H1 (cell line): ENCODE measurements around the gene PRKCZ.

Experiments
- EP300 ChIP-seq, 2 experiments: IDR thresholded peaks; 1 replicate in 1 of 2; 2 replicates in 1 of 2; pipeline ENCODE4 v1.6.1; 2011 to 2012; ENCODE audit warnings: low read depth in 2 of 2, low read length in 2 of 2, mild to moderate bottlenecking in 2 of 2, borderline replicate concordance in 1 of 2, inconsistent platforms in 1 of 2, moderate library complexity in 1 of 2
- EZH2 ChIP-seq: fragments of 200-600 bp; sonication (generic); IDR thresholded peaks from 2 replicates; pipeline ENCODE4 v1.7.1; 2012; ENCODE audit warnings: low read depth, mild to moderate bottlenecking, moderate library complexity, low read length, inconsistent platforms; ENCODE audit not compliant: severe bottlenecking
- GABPA ChIP-seq: IDR thresholded peaks from 2 replicates; pipeline ENCODE4 v1.6.1; 2011; ENCODE audit warnings: mild to moderate bottlenecking, low read length, moderate library complexity, borderline replicate concordance; ENCODE audit not compliant: insufficient read depth
- KDM4A ChIP-seq: IDR thresholded peaks from one replicate; pipeline ENCODE4 v1.7.1; 2012; ENCODE audit warnings: low read depth, mild to moderate bottlenecking, moderate library complexity, low read length, inconsistent platforms; ENCODE audit not compliant: severe bottlenecking
- KDM5A ChIP-seq: fragments of 200-600 bp; IDR thresholded peaks from 2 replicates; pipeline ENCODE4 v1.7.1; 2012; ENCODE audit warnings: mild to moderate bottlenecking, low read length, inconsistent platforms, mixed read lengths
- POLR2AphosphoS5 ChIP-seq: IDR thresholded peaks from 2 replicates; pipeline ENCODE4 v1.6.1; 2011; ENCODE audit warnings: low read depth, low read length
- RFX5 ChIP-seq: IDR thresholded peaks from 2 replicates; pipeline ENCODE4 v1.6.1; 2011; ENCODE audit warnings: low read depth, low read length, improper control_type of control experiment, borderline replicate concordance
- TAF7 ChIP-seq: optimal IDR thresholded peaks from 2 replicates; pipeline ENCODE3; 2011; ENCODE audit warnings: low read depth, mild to moderate bottlenecking, inconsistent platforms, low read length, moderate library complexity, borderline replicate concordance
- TF ChIP-seq, protein P1 (sequence below), 3 experiments: IDR thresholded peaks; 1 replicate in 2 of 3; 2 replicates in 1 of 3; pipeline versions ENCODE4 v1.5.1 to v1.6.1; 2011; ENCODE audit warnings: low read length in 3 of 3, mild to moderate bottlenecking in 3 of 3, inconsistent platforms in 2 of 3, low read depth in 1 of 3, moderate library complexity in 1 of 3; ENCODE audit not compliant: insufficient read depth in 1 of 3; ENCODE audit errors: control extremely low read depth in 1 of 3

DNA sequence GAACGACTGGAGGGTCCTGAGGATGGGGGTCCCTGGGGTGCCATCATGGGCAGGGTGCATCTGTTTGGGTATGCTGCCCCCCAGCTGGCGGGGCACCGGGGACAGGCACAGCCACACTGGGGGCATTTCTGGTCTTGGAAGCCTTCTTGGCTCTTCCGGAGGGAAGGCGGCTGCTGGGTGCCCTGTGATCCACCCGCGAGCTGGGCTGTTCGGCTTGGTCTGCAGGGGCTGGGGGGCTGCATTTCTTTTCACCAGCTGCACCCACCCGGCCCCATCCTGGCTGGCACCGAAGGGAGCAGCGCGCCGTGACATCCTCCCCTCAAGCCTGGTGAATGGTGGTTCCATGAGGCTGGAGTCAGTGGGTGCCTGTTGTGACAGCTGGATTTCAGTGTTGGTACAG, 132.2 kb downstream of the PRKCZ start:
- TF ChIP-seq GABPA, result no peak
- TF ChIP-seq, protein P1, sequence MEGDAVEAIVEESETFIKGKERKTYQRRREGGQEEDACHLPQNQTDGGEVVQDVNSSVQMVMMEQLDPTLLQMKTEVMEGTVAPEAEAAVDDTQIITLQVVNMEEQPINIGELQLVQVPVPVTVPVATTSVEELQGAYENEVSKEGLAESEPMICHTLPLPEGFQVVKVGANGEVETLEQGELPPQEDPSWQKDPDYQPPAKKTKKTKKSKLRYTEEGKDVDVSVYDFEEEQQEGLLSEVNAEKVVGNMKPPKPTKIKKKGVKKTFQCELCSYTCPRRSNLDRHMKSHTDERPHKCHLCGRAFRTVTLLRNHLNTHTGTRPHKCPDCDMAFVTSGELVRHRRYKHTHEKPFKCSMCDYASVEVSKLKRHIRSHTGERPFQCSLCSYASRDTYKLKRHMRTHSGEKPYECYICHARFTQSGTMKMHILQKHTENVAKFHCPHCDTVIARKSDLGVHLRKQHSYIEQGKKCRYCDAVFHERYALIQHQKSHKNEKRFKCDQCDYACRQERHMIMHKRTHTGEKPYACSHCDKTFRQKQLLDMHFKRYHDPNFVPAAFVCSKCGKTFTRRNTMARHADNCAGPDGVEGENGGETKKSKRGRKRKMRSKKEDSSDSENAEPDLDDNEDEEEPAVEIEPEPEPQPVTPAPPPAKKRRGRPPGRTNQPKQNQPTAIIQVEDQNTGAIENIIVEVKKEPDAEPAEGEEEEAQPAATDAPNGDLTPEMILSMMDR (IDR thresholded peaks at IDR 0.05; ENCODE audit: control extremely low read depth in 1 of 3, insufficient read depth in 1 of 3, low read depth in 1 of 3, low read length in 3 of 3), result no peak
- TF ChIP-seq KDM4A, result no peak
- TF ChIP-seq POLR2AphosphoS5, result no peak
- no peak for TF ChIP-seq EZH2
- TF ChIP-seq TAF7, result no peak
- TF ChIP-seq KDM5A, result no peak
- TF ChIP-seq RFX5, result no peak
- TF ChIP-seq EP300 (IDR thresholded peaks at IDR 0.05; ENCODE audit: borderline replicate concordance in 1 of 2, low read depth in 2 of 2, low read length in 2 of 2), result no peak
